Uterus (tissue), 2 donors: ENCODE data around the gene HOXB4.
A peak's percentile ranks its signal among the peaks of the same experiment; 100 is the strongest.

Experiments
- POLR2A ChIP-seq, 2 donors: fragments of 450-650 bp; IDR thresholded peaks; one replicate each; pipeline ENCODE4 v1.6.1; 2016; ENCODE audit warnings: antibody characterized with exemption in 2 of 2, mild to moderate bottlenecking in 1 of 2, moderate library complexity in 1 of 2
- TF ChIP-seq, protein P1 (sequence below), 4 experiments: fragments of 200-600 bp in 2 of 4; fragments of 450-650 bp in 2 of 4; sonication (generic) in 2 of 4; IDR thresholded peaks; one replicate each; pipeline ENCODE4 v1.5.1; 2016 to 2019; ENCODE audit warnings: antibody characterized with exemption in 4 of 4, mild to moderate bottlenecking in 2 of 4, moderate library complexity in 1 of 4

DNA sequence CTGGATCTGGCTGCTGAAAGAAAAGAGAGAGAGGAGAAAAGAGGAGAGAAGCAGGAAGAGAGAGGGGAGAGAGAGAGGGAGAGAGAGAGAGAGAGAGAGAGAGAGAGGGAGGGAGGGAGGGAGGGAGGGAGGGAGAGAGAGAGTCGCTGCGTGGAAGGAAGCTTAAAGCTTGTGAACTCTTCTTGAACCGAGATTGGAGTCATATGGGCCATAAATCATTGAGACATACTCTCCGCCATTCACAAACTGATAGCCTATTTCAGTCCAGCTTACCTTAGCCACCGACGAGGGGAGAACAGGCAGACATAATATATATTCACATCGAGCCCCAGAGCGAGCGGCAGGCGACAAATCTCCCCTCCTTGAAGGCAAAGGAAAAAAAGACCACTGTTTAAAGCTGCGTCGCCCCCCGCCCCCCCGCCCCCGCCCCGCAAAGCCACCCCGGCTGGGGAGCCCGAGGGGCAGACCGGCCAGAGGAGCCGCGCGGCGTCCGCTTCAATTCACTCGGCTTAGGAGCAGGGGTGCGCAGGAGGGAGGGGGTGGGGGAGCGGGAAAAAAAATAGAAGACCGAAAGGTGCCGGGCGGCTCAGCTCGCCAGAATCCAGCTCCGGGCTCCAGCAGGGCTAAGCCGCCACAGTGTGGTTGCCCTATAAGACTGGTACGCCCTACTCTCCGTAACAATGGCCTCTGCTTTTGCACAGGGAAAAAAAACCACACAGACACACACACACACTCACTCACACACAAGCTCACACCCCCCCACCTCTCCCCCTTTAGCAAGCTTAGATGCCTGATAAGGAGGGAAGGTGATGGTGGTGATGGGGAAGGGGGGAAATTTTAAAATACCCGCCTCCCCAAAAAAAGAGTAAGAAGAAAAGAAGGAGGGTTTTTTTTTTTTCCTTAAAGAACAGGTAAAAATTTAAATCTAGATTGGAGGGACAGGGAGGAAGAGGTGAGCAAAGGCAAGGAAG, 22.6 kb downstream of the HOXB4 start:
- no peak for TF ChIP-seq POLR2A (IDR thresholded peaks at IDR 0.05)
- TF ChIP-seq, protein P1, sequence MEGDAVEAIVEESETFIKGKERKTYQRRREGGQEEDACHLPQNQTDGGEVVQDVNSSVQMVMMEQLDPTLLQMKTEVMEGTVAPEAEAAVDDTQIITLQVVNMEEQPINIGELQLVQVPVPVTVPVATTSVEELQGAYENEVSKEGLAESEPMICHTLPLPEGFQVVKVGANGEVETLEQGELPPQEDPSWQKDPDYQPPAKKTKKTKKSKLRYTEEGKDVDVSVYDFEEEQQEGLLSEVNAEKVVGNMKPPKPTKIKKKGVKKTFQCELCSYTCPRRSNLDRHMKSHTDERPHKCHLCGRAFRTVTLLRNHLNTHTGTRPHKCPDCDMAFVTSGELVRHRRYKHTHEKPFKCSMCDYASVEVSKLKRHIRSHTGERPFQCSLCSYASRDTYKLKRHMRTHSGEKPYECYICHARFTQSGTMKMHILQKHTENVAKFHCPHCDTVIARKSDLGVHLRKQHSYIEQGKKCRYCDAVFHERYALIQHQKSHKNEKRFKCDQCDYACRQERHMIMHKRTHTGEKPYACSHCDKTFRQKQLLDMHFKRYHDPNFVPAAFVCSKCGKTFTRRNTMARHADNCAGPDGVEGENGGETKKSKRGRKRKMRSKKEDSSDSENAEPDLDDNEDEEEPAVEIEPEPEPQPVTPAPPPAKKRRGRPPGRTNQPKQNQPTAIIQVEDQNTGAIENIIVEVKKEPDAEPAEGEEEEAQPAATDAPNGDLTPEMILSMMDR (IDR thresholded peaks at IDR 0.05), result peak; percentile 8 to 65 (median 20)
